Upper lobe of right lung (tissue), 1 donor: ENCODE results near the gene ZNF688. TPM values are rescaled to one million over a fixed set of nuclear protein-coding genes. Genes with fewer than 3 reads are reported as not detected.
"Not testable (repeated sequence)": the region's sequence is repeated elsewhere in the genome, so short reads cannot be mapped to it uniquely, and the experiment has no call there.

Source experiments
- ATAC-seq: fragments of 200-7000 bp; cut with Tn5 transposase; one replicate; pipeline ENCODE4 v1.9.1; 2020; ENCODE audit warnings: mild to moderate bottlenecking, moderate library complexity
- DNase-seq: peaks from one replicate; pipeline ENCODE4 v3.0.0-alpha.2; 2020
- H3K27ac ChIP-seq: fragments of 200-600 bp; one replicate; pipeline ENCODE4 v1.8.0; 2022
- H3K27me3 ChIP-seq: fragments of 200-600 bp; one replicate; pipeline ENCODE4 v1.8.0; 2022; ENCODE audit warnings: mild to moderate bottlenecking
- H3K36me3 ChIP-seq: fragments of 200-600 bp; one replicate; pipeline ENCODE4 v1.8.0; 2022
- H3K4me1 ChIP-seq: fragments of 200-600 bp; one replicate; pipeline ENCODE4 v1.8.0; 2022
- H3K4me3 ChIP-seq: fragments of 200-600 bp; one replicate; pipeline ENCODE4 v1.8.0; 2022; ENCODE audit warnings: mild to moderate bottlenecking
- H3K9me3 ChIP-seq: fragments of 200-600 bp; one replicate; pipeline ENCODE4 v1.8.0; 2022
- CTCF ChIP-seq: fragments of 200-600 bp; IDR thresholded peaks from one replicate; pipeline ENCODE4 v1.8.0; 2022; ENCODE audit warnings: antibody characterized with exemption
- intact Hi-C: fragments of 100-400 bp; cut with DNase I; formaldehyde crosslinking; loops from one replicate; pipeline ENCODE4 v1.11.0; 2022
- total RNA-seq: library from RNA; stranded (reverse); fragmentation: NEBNext Ultra II Directional; extraction: Animal tissue kit (Norgen Biotek cat#: 25700); gene quantifications from one replicate; pipeline ENCODE4 v1.2.1, GENCODE V29; 2021
- donor health status: DM: no; HTN: yes; CAD: no; lungs with severe emphysema.

ZNF688 gene
- total RNA-seq, 1 donor from 2014 or later: 13.1 TPM

GRCh38 chr16:30603945-30604315, 32.4 kb upstream of the ZNF688 start:
- H3K9me3 ChIP-seq: no peaks in the 10 kb centered on the region
- H3K27ac ChIP-seq: no peak overlapping the region
- ATAC-seq (no peak), DNase-seq (no peak)
- H3K36me3 ChIP-seq: peaks cover 61% of the 10 kb centered on the region
- TF ChIP-seq CTCF: no peak
- H3K27me3 ChIP-seq: no peaks in the 10 kb centered on the region
- intact Hi-C loops: no loop called here
- H3K4me1 ChIP-seq: peaks cover 2% of the 10 kb centered on the region
- no peak overlapping the region for H3K4me3 ChIP-seq

GRCh38 chr16:30602616-30603277, 31.2 kb upstream of the ZNF688 start:
- TF ChIP-seq CTCF: no peak
- Histone ChIP-seq H3K9me3 (no peaks in the 10 kb centered on the region), H3K27me3 (no peaks in the 10 kb centered on the region), H3K4me1 (peaks cover 3% of the 10 kb centered on the region), H3K27ac (no peak overlapping the region), H3K4me3 (no peak overlapping the region), H3K36me3 (peaks cover 57% of the 10 kb centered on the region)
- ATAC-seq (peak; percentile 15), DNase-seq (no peak)
- intact Hi-C loops: no loop called here

GRCh38 chr16:30601966-30602365, 30.5 kb upstream of the ZNF688 start:
- H3K4me3 ChIP-seq: no peak overlapping the region
- H3K9me3 ChIP-seq: no peaks in the 10 kb centered on the region
- H3K27ac ChIP-seq: no peak overlapping the region
- no peak for TF ChIP-seq CTCF
- H3K36me3 ChIP-seq: peaks cover 49% of the 10 kb centered on the region
- intact Hi-C loops: no loop called here
- no peaks in the 10 kb centered on the region for H3K27me3 ChIP-seq
- no peak for DNase-seq
- peaks cover 3% of the 10 kb centered on the region for H3K4me1 ChIP-seq
- peak; percentile 15 for ATAC-seq

- Histone ChIP-seq H3K36me3 (peaks cover 38% of the 10 kb centered on the region), H3K4me1 (peaks cover 3% of the 10 kb centered on the region), H3K27ac (no peak overlapping the region), H3K4me3 (no peak overlapping the region), H3K27me3 (no peaks in the 10 kb centered on the region), H3K9me3 (no peaks in the 10 kb centered on the region)
- intact Hi-C loops: no loop called here
- DNase-seq (no peak), ATAC-seq (no peak)
- TF ChIP-seq CTCF: no peak
Measured at GRCh38 chr16:30600929-30601328, 29.4 kb upstream of the ZNF688 start.

- Histone ChIP-seq H3K27ac (no peak overlapping the region), H3K36me3 (peaks cover 31% of the 10 kb centered on the region), H3K9me3 (no peaks in the 10 kb centered on the region), H3K4me1 (peaks cover 3% of the 10 kb centered on the region), H3K4me3 (no peak overlapping the region), H3K27me3 (no peaks in the 10 kb centered on the region)
- intact Hi-C loops: no loop called here
- DNase-seq (no peak), ATAC-seq (no peak)
- no peak for TF ChIP-seq CTCF
Measured at GRCh38 chr16:30600215-30600614, 28.7 kb upstream of the ZNF688 start.

GRCh38 chr16:30592871-30593270, 21.4 kb upstream of the ZNF688 start:
- H3K9me3 ChIP-seq: no peaks in the 10 kb centered on the region
- intact Hi-C loops: no loop called here
- no peaks in the 10 kb centered on the region for H3K27me3 ChIP-seq
- no peaks in the 10 kb centered on the region for H3K36me3 ChIP-seq
- ATAC-seq (no peak), DNase-seq (no peak)
- no peak for TF ChIP-seq CTCF
- H3K4me3 ChIP-seq: no peak overlapping the region
- no peaks in the 10 kb centered on the region for H3K4me1 ChIP-seq
- H3K27ac ChIP-seq: no peak overlapping the region

- not testable (repeated sequence) for ATAC-seq
Measured at GRCh38 chr16:30590869-30591268, 19.4 kb upstream of the ZNF688 start.

GRCh38 chr16:30589582-30589981, 18.1 kb upstream of the ZNF688 start:
- H3K4me1 ChIP-seq, H3K27me3 ChIP-seq, ATAC-seq, DNase-seq, intact Hi-C loops, H3K4me3 ChIP-seq, H3K27ac ChIP-seq, H3K36me3 ChIP-seq, H3K9me3 ChIP-seq: not testable (repeated sequence)

More at GRCh38 chr16:30590869-30591268, 19.4 kb upstream of the ZNF688 start:
- DNase-seq, H3K36me3 ChIP-seq, intact Hi-C loops, H3K4me1 ChIP-seq, H3K27me3 ChIP-seq, H3K9me3 ChIP-seq, H3K4me3 ChIP-seq, H3K27ac ChIP-seq: not testable (repeated sequence)
